HG03095 (cell line): ENCODE data around the gene STING1.
"Not testable (repeated sequence)": the region's sequence is repeated elsewhere in the genome, so short reads cannot be mapped to it uniquely, and the experiment has no call there.

Source experiments
- ATAC-seq: cut with Tn5 transposase; IDR thresholded peaks from one replicate; pipeline ENCODE4 v1.9.1; 2021; ENCODE audit warnings: moderate library complexity; ENCODE audit not compliant: unreplicated experiment

The STING1 gene

GRCh38 chr5:139503036-139503817 is 20.7 kb upstream of the STING1 start:
- ATAC-seq, result not testable (repeated sequence)

GRCh38 chr5:139501381-139501780 is 18.8 kb upstream of the STING1 start:
- ATAC-seq, result no peak

- no peak for ATAC-seq
Measured at GRCh38 chr5:139495638-139496435, 13.3 kb upstream of the STING1 start.

- ATAC-seq, result no peak
Measured at GRCh38 chr5:139494832-139495231, 12.3 kb upstream of the STING1 start.

GRCh38 chr5:139494256-139494655 is 11.7 kb upstream of the STING1 start:
- no peak for ATAC-seq

- no peak for ATAC-seq
Measured at GRCh38 chr5:139492700-139493192, 10.2 kb upstream of the STING1 start.

GRCh38 chr5:139488260-139488659 is 5.7 kb upstream of the STING1 start:
- ATAC-seq, result no peak

- ATAC-seq, result no peak
Measured at GRCh38 chr5:139486201-139486600, 3.6 kb upstream of the STING1 start.

- not testable (repeated sequence) for ATAC-seq
Measured at GRCh38 chr5:139482890-139483208, 291 bp upstream of the STING1 start.

GRCh38 chr5:139481580-139482049 is 943 bp downstream of the STING1 start:
- ATAC-seq, result no peak

GRCh38 chr5:139481122-139481533 is 1.4 kb downstream of the STING1 start:
- no peak for ATAC-seq

- not testable (repeated sequence) for ATAC-seq
Measured at GRCh38 chr5:139479729-139480128, 2.8 kb downstream of the STING1 start.

GRCh38 chr5:139478657-139479423 is 3.7 kb downstream of the STING1 start:
- ATAC-seq, result not testable (repeated sequence)

GRCh38 chr5:139475865-139476617 is 6.5 kb downstream of the STING1 start:
- no peak for ATAC-seq

- no peak for ATAC-seq
Measured at GRCh38 chr5:139474890-139475791, 7.4 kb downstream of the STING1 start.

GRCh38 chr5:139473565-139473964 is 9.0 kb downstream of the STING1 start:
- no peak for ATAC-seq

GRCh38 chr5:139473105-139473504 is 9.5 kb downstream of the STING1 start:
- ATAC-seq, result no peak

GRCh38 chr5:139472386-139473030 is 10.1 kb downstream of the STING1 start:
- no peak for ATAC-seq

- no peak for ATAC-seq
Measured at GRCh38 chr5:139470821-139471300, 11.7 kb downstream of the STING1 start, which contains the start of gene SMIM33. Gene SMIM33 (plus strand): TSS chr5:139471004. CDS start chr5:139471122, 118 bp downstream.
